ENCODE measurements around the gene RFX3.
A peak's percentile ranks its signal among the peaks of the same experiment; 100 is the strongest.
"Not testable (repeated sequence)": the region's sequence is repeated elsewhere in the genome, so short reads cannot be mapped to it uniquely, and the experiment has no call there.

RFX3 gene

GRCh38 chr9:3342159-3342777, 183.5 kb downstream of the RFX3 start:
- no peak for DNase-seq

DNA sequence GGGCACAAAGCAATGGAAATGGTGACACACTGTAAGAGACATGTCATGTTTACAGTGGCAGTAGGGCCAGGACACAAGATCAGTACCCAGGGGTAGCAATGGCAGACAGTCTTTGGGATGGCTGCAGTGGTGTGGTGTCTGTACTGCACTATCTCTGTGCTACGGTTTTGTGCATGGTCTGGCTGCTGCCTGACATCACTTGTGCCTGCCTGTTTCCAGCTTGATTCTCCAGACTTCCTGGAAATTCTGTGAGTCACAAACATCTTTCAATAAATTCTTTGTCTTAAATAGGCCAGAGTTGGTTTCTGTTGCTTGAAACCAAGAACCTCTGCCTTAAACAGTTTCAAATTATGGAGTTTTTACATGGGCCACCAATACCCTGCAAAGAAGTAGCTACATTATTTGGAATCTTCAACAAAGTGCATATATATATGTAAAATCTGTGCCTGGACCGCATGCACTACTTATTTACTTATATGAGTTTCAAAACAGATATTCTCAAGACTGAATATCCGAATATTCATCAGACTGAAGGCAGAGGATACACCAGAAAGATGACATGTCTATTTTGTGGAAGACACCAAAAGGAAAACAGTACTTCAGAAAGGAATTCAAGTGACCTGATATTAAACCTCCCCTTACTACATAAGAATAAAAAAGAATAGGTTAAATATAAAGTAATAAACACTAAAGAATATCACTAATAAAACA, 188.1 kb downstream of the RFX3 start:
- peak; percentile 12 for DNase-seq

DNA sequence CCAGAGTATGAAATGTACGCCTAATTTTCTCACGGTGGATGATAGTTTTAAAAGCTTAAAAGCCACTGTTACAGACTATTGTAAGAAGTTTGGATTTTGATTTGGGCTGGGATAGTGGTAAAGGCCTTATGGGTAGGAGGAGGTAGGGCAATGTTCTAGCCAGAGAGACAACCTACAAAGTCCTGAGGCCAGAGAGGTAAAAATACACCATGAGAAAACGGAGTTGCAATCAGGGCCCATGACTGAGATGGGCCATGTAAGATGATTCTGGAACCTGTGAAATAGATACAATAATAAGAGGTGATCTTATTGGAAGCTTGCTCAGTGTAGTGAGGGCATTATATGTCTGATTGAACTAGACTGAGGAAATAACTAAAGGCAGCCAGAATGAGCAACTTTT, 188.8 kb downstream of the RFX3 start:
- no peak for DNase-seq

- DNase-seq = no peak
Measured at GRCh38 chr9:3332802-3333201, 193.0 kb downstream of the RFX3 start.

- DNase-seq = peak; percentile 38
Measured at GRCh38 chr9:3331801-3332200, 194.0 kb downstream of the RFX3 start.

DNA sequence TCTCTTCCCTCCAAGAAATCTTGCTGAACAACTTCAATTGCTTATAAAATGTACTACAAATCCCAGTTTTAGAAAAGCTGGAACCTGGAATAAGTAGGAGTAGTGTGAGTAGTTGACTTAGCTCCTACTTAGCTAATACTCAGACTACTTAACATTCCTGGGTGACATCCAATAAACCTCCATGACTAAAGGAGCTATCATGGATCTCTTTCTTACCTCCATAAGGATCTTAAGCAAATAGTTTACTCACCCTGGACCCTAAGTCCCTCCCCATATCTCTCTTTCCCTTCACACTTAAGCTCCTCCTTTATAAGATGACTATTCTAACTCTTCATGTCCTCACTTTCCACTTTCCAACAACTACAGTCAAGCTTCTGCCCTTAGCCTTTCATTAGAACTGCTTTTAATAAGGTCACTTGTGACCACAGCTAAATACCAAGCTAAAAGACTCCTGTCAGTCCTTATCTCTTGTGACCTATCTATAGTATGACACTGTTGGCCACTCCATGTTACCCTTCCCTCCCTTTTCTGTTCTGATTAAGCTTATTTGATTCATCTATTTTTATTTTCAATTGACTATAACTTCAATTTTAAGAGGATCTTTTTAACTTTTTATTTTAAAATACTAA, 194.9 kb downstream of the RFX3 start:
- DNase-seq = peak; percentile 13

- DNase-seq = no peak
Measured at GRCh38 chr9:3329361-3329760, 196.4 kb downstream of the RFX3 start.

GRCh38 chr9:3323714-3324113, 202.1 kb downstream of the RFX3 start:
- no peak for DNase-seq

DNA sequence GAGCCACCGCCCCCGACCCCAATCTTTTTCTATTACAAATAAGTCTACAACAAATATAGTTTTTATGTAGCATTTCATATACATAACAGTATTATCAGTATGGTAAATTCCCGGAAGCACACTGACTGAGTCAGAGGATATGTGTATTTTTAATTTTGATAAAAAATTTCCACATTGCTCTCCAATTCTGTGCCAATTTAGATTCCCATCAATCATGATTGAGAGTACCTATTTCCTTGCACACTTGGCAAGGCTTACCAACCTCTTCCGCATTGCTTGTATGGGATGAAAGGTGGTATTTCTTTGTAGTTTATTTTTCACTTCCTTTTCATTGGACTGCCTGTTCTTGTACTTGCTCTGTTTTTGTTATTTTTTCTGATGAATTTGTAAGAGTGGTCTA, 204.6 kb downstream of the RFX3 start:
- DNase-seq = no peak

- DNase-seq = not testable (repeated sequence)
Measured at GRCh38 chr9:3312595-3312994, 213.2 kb downstream of the RFX3 start.

GRCh38 chr9:3308609-3309008, 217.2 kb downstream of the RFX3 start:
- no peak for DNase-seq

- DNase-seq = not testable (repeated sequence)
Measured at GRCh38 chr9:3304388-3304787, 221.4 kb downstream of the RFX3 start.

DNA sequence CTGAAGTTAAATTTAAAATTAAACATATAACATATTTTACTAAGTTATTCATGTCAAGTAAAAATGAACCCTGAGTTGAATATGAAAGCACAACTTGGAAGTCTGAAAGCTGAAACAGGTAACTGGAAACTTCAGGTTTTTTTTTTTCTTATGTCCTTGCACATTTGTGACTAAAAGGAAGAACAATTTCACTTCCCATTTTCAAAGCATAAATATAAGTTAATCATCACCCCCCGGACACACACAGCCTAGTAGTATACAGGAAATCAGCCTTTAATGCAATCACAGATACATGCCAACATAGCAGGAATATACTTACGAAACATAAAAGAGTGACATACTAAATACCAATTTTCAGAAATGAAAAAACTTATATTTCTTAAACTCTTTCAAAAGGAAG, 225.9 kb downstream of the RFX3 start:
- DNase-seq = peak; percentile 53

- no peak for DNase-seq
Measured at GRCh38 chr9:3296536-3296935, 229.3 kb downstream of the RFX3 start.

GRCh38 chr9:3292311-3292710, 233.5 kb downstream of the RFX3 start:
- DNase-seq = no peak

- DNase-seq = no peak
Measured at GRCh38 chr9:3290231-3290840, 235.5 kb downstream of the RFX3 start.

- DNase-seq = peak; percentile 37
Measured at GRCh38 chr9:3288686-3289085, 237.1 kb downstream of the RFX3 start.

DNA sequence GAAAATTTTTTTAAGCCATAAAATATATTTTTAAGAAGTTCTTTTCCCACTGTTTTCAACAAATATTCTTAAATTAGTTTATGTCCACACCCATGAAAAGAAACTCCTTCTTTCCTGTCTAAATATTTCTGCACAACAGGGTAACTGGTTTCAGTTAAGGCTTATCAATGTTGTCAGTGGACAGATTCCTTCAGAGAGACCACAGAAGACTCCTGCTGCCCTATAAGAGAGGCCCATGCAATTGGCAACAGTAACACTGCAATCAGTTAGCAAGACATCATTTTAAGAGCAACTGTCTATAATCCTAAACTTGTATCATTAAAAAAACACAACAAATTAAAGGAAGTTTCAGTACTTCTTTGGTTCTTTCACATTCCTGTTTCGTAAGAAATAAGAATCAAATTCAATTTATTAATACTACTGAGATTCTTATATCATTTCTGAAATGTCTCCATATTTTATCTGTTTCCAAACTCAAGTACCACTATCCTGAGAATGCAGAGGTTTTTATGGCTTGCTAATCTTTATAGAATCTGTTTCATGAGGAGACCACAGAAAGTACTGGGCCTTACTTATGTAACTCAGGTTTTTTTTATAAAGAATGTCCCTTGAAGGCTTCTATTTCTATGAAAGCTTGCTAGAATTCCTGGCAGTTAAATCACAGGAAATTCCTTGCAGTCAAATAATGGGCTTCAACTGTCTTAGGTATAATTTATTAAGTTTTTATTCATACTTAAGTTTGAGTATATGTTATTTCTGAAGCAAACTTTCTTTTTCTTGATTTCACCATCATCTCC, 240.2 kb downstream of the RFX3 start:
- DNase-seq = peak; percentile 52

GRCh38 chr9:3282365-3282764, 243.4 kb downstream of the RFX3 start:
- no peak for DNase-seq

DNA sequence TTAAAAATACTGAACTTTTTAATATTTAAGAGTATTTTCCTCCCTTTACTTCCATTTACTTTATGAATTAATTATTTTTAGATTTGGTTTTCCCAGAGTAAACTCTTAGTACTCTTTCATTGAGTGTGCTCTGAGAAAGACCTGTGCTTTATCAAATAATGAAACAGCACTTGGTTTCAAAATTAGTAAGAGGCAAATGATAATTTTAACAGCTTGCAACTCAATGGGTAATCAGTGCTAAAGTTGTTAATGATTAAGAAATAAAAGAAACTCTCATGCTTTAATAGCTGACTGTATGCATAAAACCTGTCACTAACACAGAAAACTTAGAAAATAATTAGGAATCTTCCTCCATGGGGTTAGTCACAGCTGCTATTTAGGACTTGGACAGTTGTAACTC, 244.4 kb downstream of the RFX3 start:
- no peak for DNase-seq

DNA sequence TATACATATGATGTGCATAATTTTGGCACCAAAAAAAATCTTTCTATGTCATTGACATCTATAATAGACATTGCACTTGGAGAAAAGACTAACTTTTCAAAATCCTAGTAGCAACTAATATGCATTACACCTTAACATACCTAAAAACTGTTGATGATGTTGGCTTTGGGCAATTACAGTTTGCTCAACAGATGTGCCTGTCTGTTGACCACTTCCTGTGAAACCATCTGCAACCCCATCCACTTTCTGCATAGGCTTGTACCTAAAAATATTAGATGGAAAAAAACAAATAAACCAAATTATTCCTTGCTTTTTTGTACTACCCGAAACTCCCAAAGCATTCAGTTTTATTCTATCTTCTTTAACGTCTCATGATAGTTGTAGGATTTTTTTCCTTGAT, 248.6 kb downstream of the RFX3 start:
- DNase-seq = peak; percentile 31

DNA sequence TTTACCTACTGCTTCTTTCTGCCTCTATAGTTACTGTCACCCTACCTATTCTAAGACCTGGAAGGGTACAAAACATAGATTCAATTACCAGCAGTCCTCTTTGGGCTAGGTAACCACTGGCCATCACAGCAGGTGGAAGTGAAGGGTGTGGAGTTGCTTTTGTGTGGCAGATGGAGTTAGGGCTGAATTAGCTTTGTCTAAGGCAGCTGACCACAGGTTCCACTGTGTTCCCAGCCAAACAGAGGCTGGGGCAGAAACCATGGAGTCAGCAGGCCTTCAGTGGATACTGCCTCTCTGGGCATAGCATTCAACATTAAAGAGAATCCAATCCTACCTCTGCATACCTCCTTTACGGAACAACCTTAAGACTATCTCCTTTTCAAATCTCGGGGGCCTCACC, 254.2 kb downstream of the RFX3 start:
- no peak for DNase-seq

GRCh38 chr9:3271157-3271556, 254.6 kb downstream of the RFX3 start:
- no peak for DNase-seq

All from hematopoietic multipotent progenitor cell treated with erythropoietin and hydrocortisone succinate and interleukin-3 and kit ligand, for 4 days (in vitro differentiated cells).